Smooth muscle cell of the brain vasculature (primary cell): ENCODE data around the gene PLEKHA8.

Source experiments
- DNase-seq: peaks from one replicate; pipeline ENCODE4 v3.0.0-alpha.2; 2012; ENCODE audit warnings: low read depth, low spot score

Gene PLEKHA8

DNA sequence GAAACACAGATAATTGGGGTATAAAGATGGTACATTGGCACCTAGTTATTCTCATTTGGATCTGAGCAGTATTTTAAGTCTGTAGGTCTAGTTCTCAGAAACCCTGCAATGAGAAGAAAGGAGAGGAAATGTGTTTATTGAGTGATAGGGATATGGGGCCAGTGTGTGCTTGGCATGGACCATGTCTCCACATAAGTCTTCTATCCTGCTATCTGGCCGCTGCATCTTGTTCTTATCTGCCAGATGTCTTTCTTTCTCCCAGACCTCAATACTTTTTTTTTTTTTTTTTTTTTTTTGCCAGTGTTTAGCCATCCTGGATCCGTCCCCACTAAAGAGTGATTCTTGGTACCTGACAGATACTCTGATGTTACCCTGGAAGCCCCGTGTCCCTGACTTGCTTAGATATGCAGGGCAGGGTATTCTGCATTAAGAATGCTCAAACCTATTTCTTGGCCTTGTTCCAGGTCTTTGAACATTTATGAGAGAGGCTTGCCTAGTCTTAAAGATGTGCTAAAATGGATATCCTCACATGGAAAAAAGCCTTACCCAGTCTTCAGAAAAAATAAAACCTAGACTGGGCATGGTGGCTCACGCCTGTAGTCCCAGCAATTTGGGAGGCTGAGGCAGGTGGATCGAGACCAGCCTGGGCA is 116.6 kb downstream of the PLEKHA8 start:
- DNase-seq, result no peak

DNA sequence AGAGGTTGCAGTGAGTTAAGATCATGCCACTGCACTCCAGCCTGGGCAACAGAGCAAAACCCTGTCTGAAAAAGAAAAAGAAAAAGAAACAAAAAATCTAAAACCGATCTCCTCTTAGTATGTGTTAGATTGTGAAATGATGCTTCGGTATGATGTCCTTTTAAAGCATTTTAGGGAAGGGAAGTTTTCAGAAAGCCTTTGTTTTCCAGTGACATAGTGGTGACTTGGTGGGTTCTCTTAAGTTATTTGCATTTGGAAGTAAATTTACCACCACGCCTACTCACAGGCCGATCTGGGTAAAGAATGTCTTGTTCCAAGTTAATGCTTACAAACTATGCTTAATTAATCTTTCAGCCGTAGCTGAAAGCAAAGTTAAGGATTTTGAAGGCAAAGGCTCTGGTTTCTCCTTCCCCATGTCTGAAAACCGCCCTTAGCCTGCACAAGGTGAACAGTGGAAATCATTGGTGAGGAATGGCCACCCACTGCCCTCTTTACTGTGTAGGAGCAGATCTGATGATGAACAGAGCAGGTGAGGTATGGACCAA is 117.3 kb downstream of the PLEKHA8 start:
- no peak for DNase-seq

DNA sequence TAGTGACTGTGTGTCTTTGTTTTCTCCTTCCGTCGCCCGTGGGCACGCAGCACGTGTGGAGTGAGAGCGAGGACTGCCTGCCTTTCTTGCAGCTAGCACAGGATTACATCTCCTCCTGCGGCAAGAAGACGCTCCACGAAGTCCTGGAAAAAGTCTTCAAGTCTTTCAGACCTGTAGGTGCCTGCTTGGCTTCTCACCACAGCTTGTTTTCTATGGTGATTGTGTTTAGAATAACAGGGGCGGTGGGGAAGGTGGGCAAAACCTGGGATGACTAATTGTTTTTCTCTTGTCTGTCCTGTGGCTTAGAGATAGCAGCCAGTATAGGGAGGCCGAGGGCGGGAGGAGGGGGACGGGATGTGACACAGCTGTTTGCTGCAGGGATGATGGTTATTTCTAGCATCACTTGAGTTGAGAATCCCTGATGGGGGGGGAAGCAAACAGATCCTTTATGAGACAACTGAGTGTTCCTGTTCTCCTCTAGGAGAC is 118.0 kb downstream of the PLEKHA8 start:
- no peak for DNase-seq

DNA sequence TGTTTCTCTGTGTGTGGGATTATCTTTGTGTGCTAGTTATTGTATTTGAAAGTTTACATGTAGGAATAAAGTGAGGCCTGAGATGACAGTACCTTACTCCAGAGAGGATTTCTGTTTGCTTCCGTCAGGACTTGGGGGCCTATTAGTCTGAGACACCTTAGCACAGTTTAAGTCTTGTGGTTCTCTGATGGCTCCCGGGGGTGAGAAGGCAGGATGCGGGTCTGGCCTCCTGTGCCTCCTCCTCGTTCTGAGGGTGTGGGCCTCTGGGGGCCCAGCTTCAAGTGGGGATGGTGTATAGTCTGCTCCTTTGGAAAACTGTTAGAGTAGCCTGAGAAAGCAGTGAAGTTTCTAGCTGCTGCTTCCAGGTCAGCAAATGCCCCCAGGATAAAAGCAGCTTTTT is 119.0 kb downstream of the PLEKHA8 start:
- no peak for DNase-seq

DNA sequence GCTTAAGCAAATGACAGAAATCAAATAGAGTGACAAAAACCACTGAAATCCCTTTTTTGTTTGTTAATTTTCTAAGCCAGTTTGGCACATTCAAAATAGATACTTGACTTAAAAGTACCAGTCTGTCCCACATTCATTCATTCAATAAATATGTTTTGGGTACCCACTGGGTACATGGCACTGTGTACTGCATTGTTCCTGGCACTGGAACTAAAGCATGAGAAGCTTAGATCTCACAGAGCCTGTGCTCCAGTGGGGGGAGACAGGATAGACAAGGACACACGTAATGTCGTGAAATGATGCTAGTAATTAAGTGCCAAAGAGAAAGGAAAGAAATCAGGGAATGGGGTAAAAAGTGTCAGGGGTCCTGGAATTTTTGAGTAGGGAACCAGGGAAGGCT is 119.6 kb downstream of the PLEKHA8 start:
- DNase-seq, result no peak

DNA sequence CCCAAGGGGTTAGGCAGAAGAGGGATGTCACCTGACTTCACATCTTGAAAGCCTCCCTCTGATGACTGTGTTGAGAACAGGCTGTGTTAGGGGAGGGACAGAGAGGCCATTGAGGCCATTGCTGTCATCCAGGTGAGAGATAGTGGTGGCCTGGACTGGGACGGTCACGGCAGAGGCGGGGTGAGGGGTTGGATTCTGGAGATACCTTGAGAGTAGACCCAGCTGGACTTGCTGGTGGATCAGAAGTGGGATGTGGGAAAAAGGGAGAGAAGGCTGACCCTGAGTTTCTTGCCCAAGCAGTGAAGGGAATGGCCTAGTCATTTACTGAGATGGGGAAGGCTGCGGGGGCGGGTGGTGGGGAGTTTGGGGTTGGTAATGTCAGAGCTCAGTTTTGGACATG is 120.2 kb downstream of the PLEKHA8 start:
- no peak for DNase-seq

DNA sequence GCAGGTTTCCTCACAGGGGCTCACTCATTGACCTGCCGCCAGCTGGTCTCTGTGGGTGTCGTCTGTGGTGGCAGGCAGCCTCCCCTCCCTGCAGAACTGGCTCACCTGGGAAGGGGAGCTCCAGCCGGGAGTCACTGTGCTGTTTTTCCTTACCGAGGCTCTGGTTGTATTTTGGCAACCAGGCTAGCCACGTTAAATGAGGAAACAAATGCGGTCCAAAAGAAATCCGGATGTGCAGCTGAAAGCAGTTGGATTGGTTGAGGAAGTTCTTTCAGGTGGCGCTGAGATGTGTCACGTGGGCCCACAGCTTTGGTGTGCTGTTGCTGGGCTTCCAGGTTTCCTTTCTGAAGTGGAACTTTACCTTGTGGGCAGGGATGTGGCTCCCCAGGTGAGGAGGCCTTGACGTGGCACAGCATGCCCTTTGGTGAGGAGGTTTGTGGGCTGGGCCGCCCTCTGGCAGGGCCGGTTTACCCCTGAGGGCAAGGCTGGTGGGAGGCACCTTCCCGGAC is 120.8 kb downstream of the PLEKHA8 start:
- no peak for DNase-seq

DNA sequence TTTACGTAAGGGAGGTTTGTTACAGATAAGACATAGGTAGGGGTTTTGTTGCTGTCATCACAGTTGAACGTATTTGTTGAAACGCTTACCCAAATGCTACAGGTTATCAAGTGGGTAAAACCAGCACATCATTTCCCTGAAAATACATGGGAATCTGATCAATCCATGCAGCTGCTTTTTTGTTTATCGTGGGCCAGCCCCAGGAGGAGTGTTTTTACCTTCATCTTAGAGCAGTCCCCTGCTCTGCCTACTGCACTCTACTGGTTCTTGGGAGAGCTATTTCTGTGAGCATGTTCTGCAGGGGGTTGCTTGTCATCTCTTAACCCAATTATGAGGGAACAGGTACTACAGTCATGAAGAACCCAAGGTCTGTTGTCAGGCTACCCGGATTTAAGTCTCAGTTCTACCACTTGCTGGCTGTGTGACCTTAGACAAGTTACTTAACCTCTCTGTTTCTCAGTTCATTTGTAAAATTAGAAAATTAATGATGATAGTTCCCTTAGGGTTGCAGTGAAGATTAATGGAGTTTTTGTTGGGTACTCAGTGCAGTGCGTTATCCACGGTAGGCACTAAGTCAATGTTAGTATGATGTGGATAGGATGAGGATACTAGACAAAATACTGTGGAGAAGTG is 121.5 kb downstream of the PLEKHA8 start:
- DNase-seq, result no peak

DNA sequence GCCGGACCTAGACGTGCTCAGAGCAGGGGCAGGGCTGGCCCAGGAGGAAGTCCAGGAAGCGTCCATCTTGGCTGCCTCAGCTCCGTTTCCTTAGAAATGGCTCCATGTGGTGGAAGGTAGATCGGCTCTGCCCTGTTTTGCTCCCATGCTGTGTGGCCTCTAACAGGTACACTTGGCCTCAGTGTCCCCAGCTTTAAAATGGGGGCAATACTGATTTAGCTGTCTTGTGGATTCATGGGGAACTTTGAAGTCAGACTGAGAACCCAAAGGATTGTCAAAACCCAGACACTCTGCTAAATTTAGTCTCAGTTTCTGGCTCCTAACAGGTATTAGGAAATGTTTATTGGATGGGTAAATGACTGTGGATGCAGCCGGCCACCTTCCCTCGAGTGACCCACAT is 122.5 kb downstream of the PLEKHA8 start:
- DNase-seq, result no peak

DNA sequence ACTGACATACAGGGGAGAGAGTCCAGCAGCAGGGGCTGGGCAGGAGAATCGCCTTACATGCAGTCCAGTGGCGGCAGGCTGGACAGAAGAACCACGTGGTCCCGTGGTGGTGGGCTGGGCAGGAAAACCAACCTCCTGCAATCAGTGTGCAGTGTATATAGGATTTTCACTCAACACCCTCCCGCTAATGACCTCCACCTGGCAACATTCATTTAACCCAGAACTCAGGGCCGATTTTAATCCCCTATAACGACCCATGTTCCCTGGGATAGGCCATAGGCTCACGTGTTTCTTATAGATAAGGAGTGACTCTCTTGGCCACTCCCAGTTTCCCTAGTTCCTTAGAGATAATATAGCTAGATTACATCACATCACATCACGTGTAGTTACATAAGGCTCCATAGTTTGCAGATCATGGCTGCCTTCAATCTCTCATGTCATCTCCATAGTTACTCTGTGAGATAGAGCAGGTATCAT is 125.9 kb downstream of the PLEKHA8 start:
- DNase-seq, result no peak

DNA sequence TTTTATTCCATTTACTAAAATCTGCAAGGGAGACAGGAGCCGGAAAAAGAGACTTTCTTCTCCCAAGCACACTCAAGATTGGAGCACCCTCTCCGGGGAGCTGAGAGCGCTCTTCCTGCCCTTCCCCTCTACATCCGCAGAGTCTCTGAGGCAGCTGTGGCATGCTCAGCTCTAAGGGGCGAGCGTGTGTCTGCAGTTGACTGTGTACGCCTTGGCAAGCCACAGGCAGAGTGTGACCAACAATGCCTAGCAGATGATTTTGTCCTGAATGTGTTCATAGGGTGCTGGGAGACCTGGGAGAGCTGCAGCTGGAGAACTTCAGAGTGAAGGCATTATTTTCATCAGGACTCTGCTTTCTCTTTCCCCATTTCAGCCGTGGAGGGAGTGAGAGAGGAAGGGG is 127.3 kb downstream of the PLEKHA8 start:
- DNase-seq, result no peak

DNA sequence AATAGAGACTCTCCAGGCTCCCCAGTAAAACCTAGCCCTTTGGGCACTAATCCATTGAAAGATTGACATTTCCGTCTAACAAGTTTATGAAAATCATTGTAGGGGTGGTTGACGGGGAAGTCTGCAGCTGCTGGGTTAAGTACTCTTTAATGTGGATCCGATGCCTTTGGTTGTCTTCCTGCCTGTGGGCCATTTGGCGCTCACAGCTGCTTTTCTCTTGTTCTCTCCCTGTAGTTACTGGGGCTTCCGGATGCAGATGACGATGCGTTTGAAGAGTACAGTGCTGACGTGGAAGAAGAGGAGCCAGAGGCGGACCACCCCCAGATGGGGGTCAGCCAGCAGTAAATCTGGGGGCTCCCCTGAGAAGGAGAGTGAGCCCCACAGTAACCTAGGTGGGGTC is 129.0 kb downstream of the PLEKHA8 start:
- no peak for DNase-seq

DNA sequence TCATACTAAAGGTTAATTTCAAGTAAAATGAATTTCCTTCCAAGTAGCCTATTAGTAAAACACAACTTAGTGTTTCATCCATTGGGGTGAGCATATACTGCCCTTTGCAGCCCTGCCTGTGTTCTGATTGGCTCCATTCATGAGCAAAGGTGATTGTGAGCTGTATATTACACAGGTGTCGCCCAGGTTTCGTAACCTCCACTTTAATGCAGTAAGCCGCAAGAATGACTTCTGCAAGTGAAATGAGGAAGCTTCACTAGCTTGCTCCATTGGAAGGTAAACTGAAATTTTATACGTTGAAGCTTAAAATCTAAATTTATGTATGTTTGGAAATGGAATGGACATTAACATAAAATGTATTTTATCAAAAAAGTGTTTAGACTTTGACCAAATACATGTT is 131.0 kb downstream of the PLEKHA8 start:
- DNase-seq, result no peak

DNA sequence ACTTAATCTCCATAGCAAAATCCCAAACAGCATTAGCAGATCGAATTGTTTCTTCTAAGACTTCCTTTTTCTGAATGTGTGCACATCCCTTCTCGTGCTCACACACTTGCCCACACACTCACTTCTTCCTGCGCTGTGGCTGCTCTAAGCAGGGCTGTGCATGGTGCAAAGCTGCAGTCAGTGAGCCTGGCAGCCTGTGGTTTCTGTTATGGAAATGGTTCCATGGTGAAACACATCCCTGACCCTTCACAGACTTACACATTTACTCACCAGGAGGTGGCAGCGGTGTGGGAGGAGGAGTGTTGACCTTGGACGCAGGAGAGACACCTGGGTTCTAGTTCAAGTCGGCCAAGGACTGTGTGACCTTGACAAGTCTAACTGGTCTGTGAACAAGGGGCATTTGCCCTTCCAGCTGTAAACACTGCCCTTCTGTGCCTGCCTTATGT is 131.5 kb downstream of the PLEKHA8 start:
- no peak for DNase-seq

DNA sequence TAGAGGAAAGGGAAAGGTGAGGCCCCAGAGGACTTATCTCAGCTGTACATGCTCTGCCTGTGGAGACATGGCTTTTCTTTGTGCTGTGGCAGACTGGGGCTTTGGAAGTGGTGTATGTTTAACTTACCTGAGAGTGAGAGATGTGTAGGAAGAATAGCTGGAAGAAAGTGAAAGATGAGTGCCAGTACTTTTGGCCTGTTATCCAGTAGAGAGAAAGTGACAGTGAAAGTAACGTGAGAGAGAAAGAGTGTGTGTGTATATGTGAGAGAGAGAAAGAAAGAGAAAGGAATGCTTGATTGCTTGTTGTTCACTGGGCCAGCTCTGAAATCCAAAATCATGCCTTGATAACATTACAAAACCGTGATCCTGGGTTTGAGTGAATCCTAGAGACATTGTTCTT is 132.1 kb downstream of the PLEKHA8 start:
- no peak for DNase-seq

DNA sequence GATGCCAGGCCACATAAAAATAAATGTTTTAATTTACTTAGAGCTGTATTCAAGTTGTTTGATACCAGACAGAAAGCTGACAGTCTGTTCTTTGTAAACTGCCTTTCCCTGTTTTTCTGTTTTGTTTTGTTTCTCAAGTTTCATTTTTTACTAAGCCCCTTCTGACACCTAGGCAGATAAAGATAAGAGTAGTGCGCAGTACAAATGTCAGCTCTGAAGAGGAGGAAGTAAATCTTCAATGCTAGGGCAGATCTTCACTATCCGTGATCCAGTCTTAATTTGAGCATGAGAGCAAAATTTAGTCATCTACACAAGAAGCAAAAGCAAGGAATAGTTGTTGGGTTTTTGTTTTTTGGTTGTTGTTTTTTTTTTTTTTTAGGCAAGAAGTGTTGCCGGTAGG is 133.9 kb downstream of the PLEKHA8 start:
- DNase-seq, result no peak

DNA sequence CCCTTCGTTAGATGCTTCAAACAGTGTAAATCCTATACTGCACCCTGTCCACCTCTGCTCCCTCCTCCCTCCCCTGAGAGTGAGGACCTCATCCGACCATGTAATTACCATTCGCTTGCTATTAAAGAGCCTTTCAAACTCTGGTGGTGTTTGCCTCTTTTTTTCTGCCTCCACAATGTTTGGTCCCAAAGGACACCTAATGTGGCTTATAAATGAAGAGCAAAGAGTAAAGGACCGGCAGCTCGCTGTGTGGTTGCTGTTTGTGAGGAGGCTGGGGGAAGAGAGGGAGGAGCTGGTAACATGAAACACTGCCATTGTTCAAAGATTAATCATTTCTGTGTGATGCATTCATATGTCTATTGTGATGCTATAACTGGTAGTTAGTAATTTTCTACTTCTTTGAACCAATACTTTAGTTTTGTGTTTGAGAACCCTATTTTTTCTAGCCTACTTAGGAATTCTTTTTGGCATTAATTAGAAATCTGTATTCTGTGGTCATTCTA is 134.5 kb downstream of the PLEKHA8 start:
- no peak for DNase-seq

DNA sequence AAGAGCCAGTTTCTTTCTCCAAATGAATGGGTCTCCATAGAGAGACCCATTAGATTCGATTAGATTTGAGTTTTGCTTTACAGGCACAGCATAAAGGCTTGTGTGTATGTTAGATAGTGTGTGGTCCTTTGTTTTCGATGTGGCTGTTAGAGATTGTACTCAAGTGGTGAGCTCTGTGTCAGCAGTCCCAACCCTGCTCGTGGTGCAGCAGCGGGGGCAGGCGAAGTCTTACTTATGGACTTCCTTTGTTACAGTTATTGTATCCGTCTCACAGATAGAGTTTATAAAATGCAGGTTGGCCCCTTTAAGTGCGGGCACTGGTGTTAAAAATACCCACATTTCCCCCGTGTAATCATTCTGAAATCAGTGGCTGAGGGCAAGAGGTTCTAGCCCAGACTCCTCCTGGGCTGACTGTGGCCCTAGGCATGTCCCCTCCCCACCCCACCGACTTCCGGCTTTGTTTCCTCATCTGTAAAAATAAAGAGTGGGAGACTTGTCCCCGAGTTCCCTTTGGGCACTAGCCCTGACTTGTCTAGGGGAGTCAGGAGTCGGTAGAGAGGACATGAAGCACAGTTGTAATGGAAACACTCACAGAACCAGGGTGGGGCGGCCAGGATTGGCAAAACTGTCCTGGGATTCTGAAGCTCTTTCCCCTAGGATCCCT is 135.2 kb downstream of the PLEKHA8 start:
- no peak for DNase-seq

DNA sequence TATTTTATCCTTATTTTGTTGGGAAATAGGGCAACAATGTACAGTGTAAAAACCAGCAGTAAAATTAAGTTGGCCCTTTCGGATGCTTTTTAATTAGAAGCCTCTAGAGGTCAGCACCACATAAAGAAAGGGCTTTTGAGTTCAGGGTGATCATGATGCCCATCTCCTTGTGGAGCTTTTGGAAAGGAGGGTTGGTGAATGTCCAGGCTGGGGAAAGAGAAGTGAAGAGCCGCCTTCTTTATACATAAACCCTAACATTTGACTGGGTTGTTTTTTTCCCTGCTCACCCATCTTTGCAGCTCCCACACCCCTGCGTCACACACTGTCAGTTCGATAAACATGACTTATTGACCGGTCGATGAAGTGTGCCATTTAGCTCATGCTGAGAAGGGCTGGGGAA is 136.4 kb downstream of the PLEKHA8 start:
- no peak for DNase-seq

DNA sequence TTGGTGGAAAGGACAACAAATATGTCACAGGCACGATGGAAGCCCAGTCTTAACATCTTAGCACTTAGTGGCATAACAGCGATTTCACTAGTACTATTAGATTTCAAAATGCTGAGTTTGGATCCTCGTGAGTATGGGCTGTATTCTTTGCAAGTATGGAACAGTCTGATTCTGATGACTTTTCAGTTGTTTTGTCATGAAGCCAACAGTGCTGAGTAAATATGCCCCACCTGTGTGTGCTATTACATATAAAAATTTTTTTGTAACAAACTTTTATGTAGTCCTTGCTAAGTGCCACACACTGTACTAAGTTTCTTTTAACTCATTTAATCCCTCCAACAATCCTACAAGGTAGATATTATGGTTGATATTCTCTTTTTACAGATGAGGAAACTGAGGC is 137.4 kb downstream of the PLEKHA8 start:
- DNase-seq, result no peak

DNA sequence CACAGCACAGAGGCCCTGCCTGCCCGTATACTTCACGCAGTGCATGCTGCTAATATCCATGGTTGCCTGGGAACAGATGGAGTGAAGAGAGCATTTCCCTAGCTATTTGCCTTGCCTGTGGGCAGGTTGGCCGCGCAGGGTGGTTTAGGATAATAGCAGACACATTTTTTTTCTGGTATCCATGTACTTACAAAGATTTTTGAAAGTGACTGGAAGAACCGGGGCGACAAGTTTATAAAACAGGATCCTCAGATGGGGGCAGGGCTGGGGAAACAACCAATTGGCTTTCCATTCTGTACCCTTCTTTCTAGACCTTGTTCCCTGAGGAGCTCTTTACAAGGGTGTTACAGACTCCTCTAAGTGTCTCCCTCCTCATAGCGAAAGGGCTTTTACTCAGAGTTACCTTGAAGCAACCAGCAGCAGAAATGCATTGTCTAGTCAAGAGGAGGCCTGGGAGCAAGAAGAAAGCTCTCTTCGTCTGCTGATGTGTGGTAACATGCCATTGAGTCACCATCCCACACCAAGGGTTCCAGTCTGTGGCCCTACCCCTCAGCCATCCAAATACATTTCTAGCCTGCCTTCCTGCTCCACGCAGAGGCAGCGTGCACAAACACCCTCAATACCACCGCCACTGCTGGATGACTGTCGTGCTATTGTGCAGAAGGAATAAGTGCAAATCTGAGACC is 138.1 kb downstream of the PLEKHA8 start:
- DNase-seq, result no peak

DNA sequence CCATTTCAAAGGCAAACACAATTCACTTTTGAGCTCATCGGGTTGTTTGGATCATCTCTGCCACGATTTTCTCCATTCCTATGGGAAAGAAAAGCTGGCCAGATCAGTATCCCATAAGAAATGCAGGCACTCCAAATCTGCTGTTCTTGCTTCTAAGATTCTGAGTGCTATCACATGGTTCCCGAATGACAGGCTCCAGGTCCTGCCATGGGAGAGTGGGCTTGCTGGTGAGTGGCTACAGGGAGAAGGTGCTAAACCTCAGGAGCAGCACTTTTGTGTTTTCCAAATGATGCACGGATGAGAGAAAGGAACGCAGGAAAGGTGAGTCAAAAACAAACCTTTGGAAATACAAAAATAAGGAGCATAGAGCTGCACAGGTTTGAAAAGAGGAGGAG is 138.6 kb downstream of the PLEKHA8 start:
- DNase-seq, result no peak
